HG03045 (cell line): Measurements from ENCODE around the gene KLHDC2.
"Not testable (repeated sequence)": the region's sequence is repeated elsewhere in the genome, so short reads cannot be mapped to it uniquely, and the experiment has no call there.

Source experiments
- ATAC-seq: cut with Tn5 transposase; IDR thresholded peaks from one replicate; pipeline ENCODE4 v1.9.1; 2021; ENCODE audit warnings: mild to moderate bottlenecking, moderate library complexity; ENCODE audit not compliant: unreplicated experiment

The KLHDC2 gene

GRCh38 chr14:49767571-49768300 lies at the start of gene KLHDC2:
TSS of gene KLHDC2 (plus strand) at chr14:49768153. CDS start at chr14:49768469, 316 bp downstream.
- ATAC-seq: peak; percentile 92

- no peak for ATAC-seq
These were observed 47.2 kb upstream of the KLHDC2 start for GRCh38 chr14:49720744-49721143.

GRCh38 chr14:49721733-49722435 lies 46.1 kb upstream of the KLHDC2 start:
- not testable (repeated sequence) for ATAC-seq

GRCh38 chr14:49727171-49727570 lies 40.8 kb upstream of the KLHDC2 start:
- ATAC-seq: no peak

GRCh38 chr14:49732896-49733295 lies 35.1 kb upstream of the KLHDC2 start:
- ATAC-seq: no peak

GRCh38 chr14:49733836-49734235 lies 34.1 kb upstream of the KLHDC2 start:
- ATAC-seq: no peak

GRCh38 chr14:49735669-49736068 lies 32.3 kb upstream of the KLHDC2 start:
- not testable (repeated sequence) for ATAC-seq

GRCh38 chr14:49745191-49745590 lies 22.8 kb upstream of the KLHDC2 start:
- no peak for ATAC-seq

GRCh38 chr14:49746476-49746875 lies 21.5 kb upstream of the KLHDC2 start:
- ATAC-seq: not testable (repeated sequence)

GRCh38 chr14:49754570-49755097 lies 13.3 kb upstream of the KLHDC2 start:
- no peak for ATAC-seq

GRCh38 chr14:49755378-49755777 lies 12.6 kb upstream of the KLHDC2 start:
- no peak for ATAC-seq

- no peak for ATAC-seq
These were observed 6.0 kb upstream of the KLHDC2 start for GRCh38 chr14:49761839-49762551.

- no peak for ATAC-seq
These were observed 1.1 kb upstream of the KLHDC2 start for GRCh38 chr14:49766839-49767238.

GRCh38 chr14:49767270-49767570 lies 733 bp upstream of the KLHDC2 start:
- ATAC-seq: no peak

- peak; percentile 34 for ATAC-seq
These were observed 558 bp downstream of the KLHDC2 start for GRCh38 chr14:49768301-49769121.

- ATAC-seq: no peak
These were observed 1.2 kb downstream of the KLHDC2 start for GRCh38 chr14:49769171-49769570.

- ATAC-seq: no peak
These were observed 1.7 kb downstream of the KLHDC2 start for GRCh38 chr14:49769581-49770211.

- no peak for ATAC-seq
These were observed 2.4 kb downstream of the KLHDC2 start for GRCh38 chr14:49770212-49770817.

GRCh38 chr14:49771691-49772090 lies 3.7 kb downstream of the KLHDC2 start:
- not testable (repeated sequence) for ATAC-seq

- ATAC-seq: no peak
These were observed 6.2 kb downstream of the KLHDC2 start for GRCh38 chr14:49774106-49774505.
